GM18499 (cell line): ENCODE measurements around the gene ZPR1.
"Not testable (repeated sequence)": the region's sequence is repeated elsewhere in the genome, so short reads cannot be mapped to it uniquely, and the experiment has no call there.

ENCODE experiments used
- ATAC-seq: cut with Tn5 transposase; IDR thresholded peaks from one replicate; pipeline ENCODE4 v1.9.1; 2021; ENCODE audit warnings: moderate number of reproducible peaks; ENCODE audit not compliant: insufficient read depth, unreplicated experiment

ZPR1 gene

GRCh38 chr11:116825854-116826750, 38.3 kb upstream of the ZPR1 start:
- no peak for ATAC-seq

DNA sequence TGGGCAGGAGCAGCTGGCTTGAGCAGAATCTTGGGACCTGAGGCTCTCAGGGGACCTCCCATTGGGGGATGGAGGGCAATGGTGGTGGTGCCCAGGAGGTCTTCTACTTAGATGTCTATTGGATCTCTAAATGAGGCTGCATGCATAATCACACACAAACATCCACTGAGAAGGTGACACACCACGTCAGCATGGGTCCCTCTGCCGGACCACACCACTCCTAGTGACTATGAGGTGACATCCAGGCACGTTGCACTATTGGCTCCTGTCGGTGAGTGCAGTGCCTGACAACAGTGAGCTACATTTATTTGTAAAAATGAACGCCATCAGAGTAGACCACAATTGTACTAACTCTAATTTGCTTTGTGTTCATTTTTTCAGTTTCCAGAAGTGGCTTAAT, 37.6 kb upstream of the ZPR1 start:
- no peak for ATAC-seq

DNA sequence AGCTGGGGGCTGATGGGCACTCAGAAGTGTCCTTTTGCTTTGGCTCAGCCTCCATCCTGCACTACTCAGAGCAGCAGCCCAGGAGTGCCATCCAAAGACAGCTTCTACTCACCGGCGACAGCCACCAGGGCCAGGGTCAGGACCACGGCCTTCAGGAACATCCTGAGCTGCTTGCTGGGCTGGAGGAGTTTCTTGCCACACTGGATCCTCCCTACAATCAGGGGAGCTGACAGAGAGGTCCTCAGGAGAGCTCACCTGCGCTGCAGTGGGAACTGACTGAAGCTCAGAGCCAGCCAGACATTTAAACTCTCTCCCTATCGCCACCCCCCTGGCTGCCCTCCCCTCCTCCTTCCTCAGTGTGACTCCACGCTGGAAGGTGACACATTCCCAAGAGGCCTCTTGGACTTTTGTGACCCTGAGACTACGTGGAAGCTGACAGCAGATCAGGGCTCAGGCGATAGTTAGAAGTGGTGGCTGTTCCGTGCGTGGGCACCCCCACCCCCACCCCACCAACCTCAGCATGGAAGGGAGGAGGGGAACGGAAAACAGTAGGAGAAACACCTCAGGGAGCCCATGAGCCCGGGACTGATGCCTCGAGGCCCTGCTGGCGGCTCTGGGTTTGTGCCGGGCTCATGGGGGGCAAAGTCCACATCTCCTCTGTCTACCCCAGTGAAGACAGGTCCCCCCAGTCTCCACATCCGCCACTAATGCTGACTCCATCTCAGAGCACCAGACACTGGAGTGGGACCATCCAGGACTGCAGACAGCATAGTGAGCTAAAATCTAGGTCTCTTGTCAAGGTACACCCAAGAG, 35.4 kb upstream of the ZPR1 start, which contains the start of gene APOA4:
TSS of gene APOA4 (minus strand) at position 274 of the 813 bp plus-strand sequence. CDS start at position 161, 113 bp downstream.
- ATAC-seq, result no peak

DNA sequence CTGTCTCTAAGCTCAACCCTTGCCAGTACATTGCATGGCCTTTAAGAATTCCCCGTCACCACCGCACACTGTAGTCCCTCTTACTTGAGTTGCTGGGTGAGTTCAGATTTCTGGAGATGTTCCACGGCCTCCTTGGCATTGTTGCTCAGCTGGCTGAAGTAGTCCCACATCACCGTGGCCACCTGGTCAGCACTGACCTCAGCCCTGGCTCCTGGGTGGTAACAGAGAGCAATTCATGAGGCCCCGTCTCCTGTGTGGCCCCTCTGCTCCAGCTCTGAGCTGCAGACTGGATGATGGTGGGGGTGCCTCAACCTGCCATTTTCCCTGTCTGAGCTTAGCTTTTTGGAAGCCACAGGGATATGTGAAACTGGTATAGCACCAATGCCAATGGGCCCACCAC, 34.8 kb upstream of the ZPR1 start:
- ATAC-seq, result no peak

DNA sequence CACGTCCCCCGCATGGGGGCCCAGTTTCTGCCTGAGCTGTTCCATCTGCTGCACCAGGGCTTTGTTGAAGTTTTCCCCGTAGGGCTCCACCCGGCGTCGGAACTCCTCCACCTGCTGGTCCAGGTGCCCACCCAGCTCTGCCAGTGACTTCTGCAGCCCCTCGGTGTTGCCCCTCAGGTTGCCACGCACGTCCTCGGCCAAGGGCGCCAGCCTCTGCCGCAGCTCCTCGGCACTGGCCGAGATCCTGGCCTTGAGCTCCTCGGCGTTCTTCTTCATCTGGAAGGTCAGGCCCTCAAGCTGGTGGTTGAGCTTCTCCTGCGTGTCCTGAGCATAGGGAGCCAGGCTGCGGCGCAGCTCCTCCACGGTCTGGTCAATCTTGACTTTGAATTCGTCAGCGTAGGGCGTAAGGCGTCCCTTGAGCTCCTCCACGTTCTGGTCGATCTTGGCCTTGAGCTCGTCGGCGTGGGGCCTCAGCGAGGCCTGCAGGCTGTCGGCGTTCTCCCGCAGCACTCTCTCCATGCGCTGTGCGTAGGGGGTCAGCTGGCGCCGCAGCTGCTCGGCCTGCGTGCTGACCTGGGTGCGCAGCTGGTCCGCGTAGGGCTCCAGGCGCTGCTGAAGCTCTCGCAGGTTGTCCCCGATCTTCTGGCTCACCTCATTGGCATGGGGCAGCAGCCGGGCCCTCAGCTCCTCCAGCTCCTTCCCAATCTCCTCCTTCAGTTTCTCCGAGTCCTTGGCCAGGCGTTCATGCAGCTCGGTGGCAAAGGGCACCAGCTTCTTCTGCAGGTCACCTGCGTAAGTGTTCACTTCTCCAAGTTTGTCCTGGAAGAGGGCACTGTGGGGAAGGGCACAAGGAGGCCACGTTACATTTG, 33.5 kb upstream of the ZPR1 start:
- ATAC-seq, result no peak

GRCh38 chr11:116819049-116819448, 31.2 kb upstream of the ZPR1 start:
- no peak for ATAC-seq

DNA sequence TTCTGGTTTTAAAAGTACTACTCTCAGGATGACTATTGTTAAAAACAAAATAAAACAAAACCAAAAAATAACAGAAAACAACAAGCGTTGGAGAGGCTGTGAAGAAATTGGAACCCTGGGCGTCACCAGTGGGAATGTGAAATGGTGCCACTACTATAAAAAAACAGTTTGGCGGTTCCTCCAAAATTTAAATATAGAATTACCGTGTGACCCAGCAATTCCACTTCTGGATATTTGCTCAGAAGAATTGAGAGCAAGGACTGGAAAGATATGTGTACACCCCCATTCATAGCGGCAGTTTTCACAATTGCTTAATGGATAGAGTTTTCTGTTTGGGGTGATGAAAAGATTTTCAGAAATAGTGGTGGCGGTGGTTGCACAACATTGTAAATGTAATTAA, 26.7 kb upstream of the ZPR1 start:
- no peak for ATAC-seq

DNA sequence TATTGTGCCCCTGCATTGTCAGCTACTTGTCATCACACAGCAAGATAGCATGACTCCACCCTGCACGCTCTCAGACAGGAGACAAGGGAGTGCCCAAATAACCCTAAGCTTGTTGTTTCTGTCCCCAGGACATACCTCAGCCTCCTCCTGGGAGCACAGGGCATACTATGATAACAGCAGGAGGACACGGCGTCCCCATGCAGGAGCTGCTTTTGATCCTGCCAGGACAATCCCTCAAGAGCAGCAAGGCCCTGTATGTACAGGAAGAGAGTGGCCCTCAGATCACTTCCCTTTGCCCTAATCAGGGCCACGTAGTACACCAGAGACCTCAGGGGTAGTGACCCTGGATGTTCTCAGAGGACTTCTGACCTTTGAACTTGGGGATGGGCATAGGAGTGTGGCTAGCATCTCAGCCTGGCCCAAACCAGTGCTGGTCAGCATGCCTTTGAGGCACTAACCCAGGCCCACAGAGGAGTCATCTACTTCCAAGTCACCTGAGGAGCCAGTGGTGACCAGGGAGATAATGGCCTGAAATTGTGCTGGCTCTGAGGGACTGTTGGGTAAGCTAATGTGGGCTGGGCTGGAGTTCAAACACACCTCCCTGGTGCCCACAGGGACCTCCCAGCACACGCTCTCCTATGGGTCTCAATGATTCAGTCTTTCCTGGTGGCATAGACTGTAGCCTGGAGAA, 26.1 kb upstream of the ZPR1 start:
- ATAC-seq, result no peak

DNA sequence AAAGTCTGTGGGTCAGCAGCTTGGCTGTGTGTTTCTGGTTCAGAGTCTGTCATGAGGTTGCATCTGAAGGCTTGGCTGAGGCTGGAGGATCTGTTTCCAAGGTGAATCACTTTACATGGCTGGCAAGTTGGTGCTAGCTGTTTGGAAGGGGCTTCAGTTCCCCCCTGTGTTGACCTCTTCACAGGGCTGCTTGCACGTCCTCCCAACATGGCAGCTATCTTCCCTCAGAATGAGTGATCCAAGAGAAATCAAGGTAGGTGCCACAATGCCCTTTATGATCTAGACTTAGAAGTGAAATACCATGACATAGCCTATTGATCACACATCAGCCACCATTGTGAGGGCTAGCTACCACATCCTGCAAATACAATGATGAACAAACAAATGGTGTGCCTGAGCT, 25.3 kb upstream of the ZPR1 start:
- ATAC-seq, result no peak

DNA sequence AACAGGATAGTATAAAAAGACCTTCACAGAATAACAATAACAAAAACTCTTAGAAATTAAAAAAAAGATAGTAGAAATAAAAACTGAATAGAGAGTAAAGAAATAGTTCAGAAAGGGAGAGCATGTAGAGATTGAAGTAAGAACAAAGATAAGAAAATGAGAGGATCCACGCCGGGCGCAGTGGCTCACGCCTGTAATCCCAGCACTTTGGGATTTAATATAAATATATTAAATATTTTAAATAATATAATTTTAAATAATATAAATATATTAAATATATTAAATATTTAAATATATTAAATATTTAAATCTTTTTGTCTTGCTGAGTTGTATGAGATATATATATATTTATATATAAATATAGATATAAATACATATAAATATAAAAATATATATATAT, 24.3 kb upstream of the ZPR1 start:
- ATAC-seq, result no peak

- ATAC-seq, result no peak
Measured at GRCh38 chr11:116811194-116811593, 23.4 kb upstream of the ZPR1 start.

- no peak for ATAC-seq
Measured at GRCh38 chr11:116808262-116809175, 20.7 kb upstream of the ZPR1 start.

- no peak for ATAC-seq
Measured at GRCh38 chr11:116807601-116808261, 19.9 kb upstream of the ZPR1 start.

DNA sequence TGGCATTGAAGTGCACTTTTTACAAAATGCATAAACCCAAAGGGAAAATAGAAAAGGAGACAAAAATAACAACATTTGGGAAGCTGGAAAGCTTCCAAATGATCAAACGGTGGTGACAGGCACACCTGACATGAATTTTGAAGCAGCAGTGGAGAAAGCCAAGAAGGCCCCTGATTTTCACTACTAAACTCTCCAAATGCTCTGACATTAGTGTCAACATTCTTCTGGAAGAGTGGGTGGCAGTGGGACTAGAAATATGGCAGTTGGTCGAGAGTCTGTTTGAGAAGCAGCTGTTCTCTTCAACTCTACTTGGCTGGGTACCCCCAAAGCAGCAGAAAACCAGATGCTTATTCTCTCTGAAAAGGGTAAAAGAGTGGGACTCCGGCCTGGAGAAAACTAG, 16.2 kb upstream of the ZPR1 start:
- ATAC-seq, result no peak

DNA sequence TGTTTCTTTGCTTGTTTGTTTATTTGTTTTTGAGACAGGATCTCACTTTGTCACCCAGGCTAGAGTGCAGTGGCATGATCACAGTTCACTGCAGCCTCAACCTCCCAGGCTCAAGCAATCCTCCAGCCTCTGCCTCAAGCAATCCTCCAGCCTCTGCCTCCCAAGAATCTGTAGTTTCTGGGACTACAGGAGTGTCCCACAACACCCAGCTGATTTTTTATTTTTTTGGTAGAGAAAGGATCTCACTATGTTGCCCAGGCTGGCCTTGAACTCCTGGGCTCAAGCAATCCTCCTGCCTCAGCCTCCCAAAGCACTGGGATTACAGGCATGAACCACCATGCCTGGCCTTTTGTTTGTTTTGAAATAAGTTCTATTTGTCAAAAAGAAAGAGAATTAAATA, 13.8 kb upstream of the ZPR1 start:
- ATAC-seq, result not testable (repeated sequence)

- ATAC-seq, result no peak
Measured at GRCh38 chr11:116800610-116801009, 12.8 kb upstream of the ZPR1 start.

GRCh38 chr11:116798368-116798767, 10.5 kb upstream of the ZPR1 start:
- no peak for ATAC-seq

- no peak for ATAC-seq
Measured at GRCh38 chr11:116797816-116798215, 10.0 kb upstream of the ZPR1 start.
